ENCODE results near the gene ARID5A.

The ARID5A gene

DNA sequence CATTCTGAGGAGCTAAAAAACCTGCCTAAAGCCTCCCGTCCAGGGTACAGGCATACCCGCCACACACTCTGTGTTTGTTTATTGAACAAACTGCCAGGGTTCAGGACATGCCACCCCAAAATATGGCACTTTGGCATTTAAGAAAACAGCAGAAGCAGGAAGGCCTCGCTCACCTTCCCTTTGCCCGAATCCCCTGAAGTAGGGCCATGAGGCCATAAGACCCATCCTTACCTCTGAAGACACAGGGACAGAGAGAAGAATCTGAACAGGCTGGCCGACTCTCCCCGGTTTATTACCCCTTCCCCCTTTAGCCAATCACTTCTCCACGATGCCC is 29.7 kb upstream of the ARID5A start:
- TF ChIP-seq, protein P1, sequence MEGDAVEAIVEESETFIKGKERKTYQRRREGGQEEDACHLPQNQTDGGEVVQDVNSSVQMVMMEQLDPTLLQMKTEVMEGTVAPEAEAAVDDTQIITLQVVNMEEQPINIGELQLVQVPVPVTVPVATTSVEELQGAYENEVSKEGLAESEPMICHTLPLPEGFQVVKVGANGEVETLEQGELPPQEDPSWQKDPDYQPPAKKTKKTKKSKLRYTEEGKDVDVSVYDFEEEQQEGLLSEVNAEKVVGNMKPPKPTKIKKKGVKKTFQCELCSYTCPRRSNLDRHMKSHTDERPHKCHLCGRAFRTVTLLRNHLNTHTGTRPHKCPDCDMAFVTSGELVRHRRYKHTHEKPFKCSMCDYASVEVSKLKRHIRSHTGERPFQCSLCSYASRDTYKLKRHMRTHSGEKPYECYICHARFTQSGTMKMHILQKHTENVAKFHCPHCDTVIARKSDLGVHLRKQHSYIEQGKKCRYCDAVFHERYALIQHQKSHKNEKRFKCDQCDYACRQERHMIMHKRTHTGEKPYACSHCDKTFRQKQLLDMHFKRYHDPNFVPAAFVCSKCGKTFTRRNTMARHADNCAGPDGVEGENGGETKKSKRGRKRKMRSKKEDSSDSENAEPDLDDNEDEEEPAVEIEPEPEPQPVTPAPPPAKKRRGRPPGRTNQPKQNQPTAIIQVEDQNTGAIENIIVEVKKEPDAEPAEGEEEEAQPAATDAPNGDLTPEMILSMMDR (conservative IDR thresholded peaks at IDR 0.05; ENCODE audit: low read depth): no peak
- POLR2A ChIA-PET (ENCODE audit: low non-redundant PET): interaction anchor here (1.7 kb wide), 1 partner anchor 14 kb away, joined by 6 read pairs; no protein-coding TSS in a partner anchor
- no peak for DNase-seq (ENCODE audit: low spot score)
- CTCF ChIA-PET: interaction anchor here (0.6 to 2.5 kb wide), 2 partner anchors 35 to 99 kb away, joined by 3 to 15 read pairs; no protein-coding TSS in a partner anchor
- H3K27ac ChIP-seq: no peak overlapping the region

DNA sequence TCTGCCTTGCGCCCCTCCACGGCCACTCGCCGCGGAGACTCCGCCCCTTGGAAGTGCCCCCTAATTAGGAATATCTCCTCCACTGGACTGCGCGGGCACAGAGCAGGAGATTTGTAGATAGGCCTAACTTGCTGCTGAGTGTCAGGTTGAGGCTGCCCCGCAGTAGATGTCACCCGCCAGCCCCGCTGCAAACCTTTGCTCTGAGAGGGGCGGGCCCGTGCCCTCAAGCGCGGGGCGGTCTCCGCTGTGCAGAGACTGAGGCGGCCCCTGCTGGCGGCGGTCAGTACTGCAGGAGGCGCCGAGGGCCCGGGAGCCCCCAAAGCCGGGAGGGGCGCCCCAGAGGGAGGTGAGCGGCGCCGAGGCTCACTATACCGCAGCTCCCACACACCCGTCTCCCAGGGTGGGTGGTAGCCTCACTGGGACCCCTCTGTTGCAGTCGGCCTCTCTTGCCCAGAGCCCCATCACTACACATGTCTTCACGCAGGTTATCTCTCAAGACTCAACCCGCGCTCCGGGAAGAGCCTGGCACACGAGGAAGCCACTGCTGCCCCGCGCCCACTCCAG is 28.5 kb upstream of the ARID5A start:
- CTCF ChIA-PET: interaction anchor here (0.6 to 3.2 kb wide), 9 partner anchors 15 to 134 kb away, joined by 3 to 63 read pairs (median 3); no protein-coding TSS in a partner anchor
- TF ChIP-seq, protein P1 (conservative IDR thresholded peaks at IDR 0.05; ENCODE audit: low read depth): peak; percentile 97
- H3K27ac ChIP-seq: no peak overlapping the region
- peak; percentile 64 for DNase-seq (ENCODE audit: low spot score)
- POLR2A ChIA-PET (ENCODE audit: low non-redundant PET): no interaction called here

DNA sequence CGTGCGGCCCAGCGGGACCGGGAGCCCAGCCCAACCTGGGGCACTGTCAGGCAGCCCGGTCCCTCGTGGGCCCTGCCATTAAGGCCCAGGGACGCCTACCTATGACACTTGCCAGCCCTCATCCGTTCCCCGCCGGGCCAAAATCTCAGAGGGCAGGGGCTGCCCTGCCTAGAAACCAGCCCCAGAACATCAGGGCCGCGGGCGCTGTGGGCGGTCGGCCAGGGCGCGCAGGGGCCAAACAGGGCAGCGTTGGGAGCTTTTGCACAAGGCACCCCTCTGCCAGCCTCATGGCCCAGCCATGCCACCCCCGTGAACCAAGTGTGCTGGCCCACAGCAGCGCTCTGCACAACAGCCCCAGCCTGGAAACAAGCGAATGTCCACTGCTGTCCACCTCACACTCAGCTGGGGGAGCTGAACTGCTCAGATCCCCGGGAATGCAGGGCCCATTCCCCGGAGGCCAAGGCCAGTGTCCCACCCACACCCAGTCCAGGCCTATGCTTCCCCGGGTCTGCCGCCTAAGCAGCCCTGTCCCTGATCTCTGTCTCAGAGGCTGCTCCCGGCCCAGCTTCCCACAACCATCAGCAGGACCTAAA is 27.9 kb upstream of the ARID5A start:
- CTCF ChIA-PET: interaction anchor here (0.6 to 3.2 kb wide), 19 partner anchors 9 to 325 kb away, joined by 3 to 63 read pairs (median 4); partner anchors contain the start of gene NCAPH
- no peak for DNase-seq (ENCODE audit: low spot score)
- POLR2A ChIA-PET (ENCODE audit: low non-redundant PET): no interaction called here
- H3K27ac ChIP-seq: no peak overlapping the region
- TF ChIP-seq, protein P1 (conservative IDR thresholded peaks at IDR 0.05; ENCODE audit: low read depth): no peak

- CTCF ChIA-PET: interaction anchor here (0.6 to 3.2 kb wide), 27 partner anchors 9 to 1136 kb away, joined by 3 to 63 read pairs (median 4); partner anchors contain the start of genes COX5B and NCAPH
- DNase-seq (ENCODE audit: low spot score): peak; percentile 84
- H3K27ac ChIP-seq: no peak overlapping the region
- POLR2A ChIA-PET (ENCODE audit: low non-redundant PET): no interaction called here
- TF ChIP-seq, protein P1 (conservative IDR thresholded peaks at IDR 0.05; ENCODE audit: low read depth): peak; percentile 96
These were observed 27.3 kb upstream of the ARID5A start for GRCh38 chr2:96509114-96509846.

GRCh38 chr2:96509847-96510230 is 26.7 kb upstream of the ARID5A start:
- CTCF ChIA-PET: interaction anchor here (0.6 to 3.2 kb wide), 15 partner anchors 9 to 1136 kb away, joined by 3 to 63 read pairs (median 5); partner anchors contain the start of gene COX5B
- POLR2A ChIA-PET (ENCODE audit: low non-redundant PET): no interaction called here
- no peak overlapping the region for H3K27ac ChIP-seq
- DNase-seq (ENCODE audit: low spot score): no peak
- TF ChIP-seq, protein P1 (conservative IDR thresholded peaks at IDR 0.05; ENCODE audit: low read depth): no peak

GRCh38 chr2:96510931-96511595 is 25.5 kb upstream of the ARID5A start:
- ChIA-PET CTCF (interaction anchor here (0.6 to 3.2 kb wide), 7 partner anchors 13 to 471 kb away, joined by 3 to 63 read pairs (median 4); no protein-coding TSS in a partner anchor), POLR2A (ENCODE audit: low non-redundant PET) (no interaction called here)
- H3K27ac ChIP-seq: no peak overlapping the region
- TF ChIP-seq, protein P1 (conservative IDR thresholded peaks at IDR 0.05; ENCODE audit: low read depth): no peak
- DNase-seq (ENCODE audit: low spot score): no peak
